AG04450 (cell line): ENCODE data around the gene LMNTD2. TPM values are rescaled to one million over a fixed set of nuclear protein-coding genes. Genes with fewer than 3 reads are reported as not detected.

Source experiments
- CTCF ChIA-PET: fragments of 300-600, 350-600 bp; formaldehyde crosslinking; extraction: SDS; loops from one replicate; lab custom pipeline; 2022; ENCODE audit warnings: antibody characterized with exemption, inconsistent platforms; lab: Charles Lee
- POLR2A ChIA-PET: fragments of 350-600 bp; formaldehyde crosslinking; extraction: SDS; loops from one replicate; lab custom pipeline; 2021; ENCODE audit warnings: antibody characterized with exemption, inconsistent platforms; lab: Yijun Ruan, JAX
- DNase-seq: peaks from one replicate; pipeline ENCODE4 v3.0.0-alpha.2; 2011; ENCODE audit warnings: low read depth, low spot score
- H3K27ac ChIP-seq: one replicate; pipeline ENCODE4 v1.5.1; 2012; ENCODE audit warnings: low read depth, low read length, control low read depth
- H3K27me3 ChIP-seq: one replicate; pipeline ENCODE4 v1.6.0; 2012; ENCODE audit warnings: low read length; ENCODE audit not compliant: control insufficient read depth, insufficient read depth
- H3K4me3 ChIP-seq: 2 replicates; pipeline ENCODE4 v1.5.1; 2011; ENCODE audit warnings: mild to moderate bottlenecking, low read depth, low read length, control low read depth
- H3K9me3 ChIP-seq: 2 replicates; pipeline ENCODE4 v1.5.1; 2012; ENCODE audit warnings: low read length; ENCODE audit not compliant: control insufficient read depth, insufficient read depth
- CTCF ChIP-seq: IDR thresholded peaks from 2 replicates; pipeline ENCODE4 v1.5.1; 2011; ENCODE audit warnings: low read depth, low read length, control low read depth, inconsistent platforms
- polyA plus RNA-seq: library from polyadenylated mRNA; depleted of rRNA; stranded (reverse); fragments of >200 nt; gene quantifications from 2 replicates; pipeline ENCODE4 v1.2.3, GENCODE V29; 2011

Gene LMNTD2
- polyA plus RNA-seq, 1 experiment = 0.32 TPM

- peak overlapping the region; percentile 73 for H3K4me3 ChIP-seq
- no peak for TF ChIP-seq CTCF
- H3K9me3 ChIP-seq = no peaks in the 10 kb centered on the region; the same call in 1 of the 2 replicates
- no peak for DNase-seq
- POLR2A ChIA-PET = interaction anchor here (1.9 kb wide), 1 partner anchor 41 kb away, joined by 13 read pairs; the partner anchor contains the start of gene PHRF1
- H3K27ac ChIP-seq = no peak overlapping the region
- no peaks in the 10 kb centered on the region for H3K27me3 ChIP-seq
- CTCF ChIA-PET = interaction anchor here (0.6 to 1.0 kb wide), 3 partner anchors 15 to 166 kb away, joined by 3 to 4 read pairs (median 3); no protein-coding TSS in a partner anchor
Observed at GRCh38 chr11:534396-535209, 25.9 kb downstream of the LMNTD2 start.

GRCh38 chr11:533586-534395, 26.7 kb downstream of the LMNTD2 start:
- TF ChIP-seq CTCF = no peak
- no peaks in the 10 kb centered on the region; the same call in 1 of the 2 replicates for H3K9me3 ChIP-seq

GRCh38 chr11:532986-533585, 27.5 kb downstream of the LMNTD2 start:
- CTCF ChIA-PET = interaction anchor here (0.6 to 1.2 kb wide), 3 partner anchors 14 to 20 kb away, joined by 3 to 8 read pairs (median 5); no protein-coding TSS in a partner anchor
- POLR2A ChIA-PET = interaction anchor here (0.6 kb wide), 1 partner anchor 24 kb away, joined by 3 read pairs; no protein-coding TSS in a partner anchor
- no peak for DNase-seq

More at GRCh38 chr11:533586-534395, 26.7 kb downstream of the LMNTD2 start:
- no peak for DNase-seq
- POLR2A ChIA-PET = no interaction called here
- Histone ChIP-seq H3K27me3 (no peaks in the 10 kb centered on the region), H3K27ac (no peak overlapping the region), H3K4me3 (peak overlapping the region; percentile 73)
- CTCF ChIA-PET = interaction anchor here (0.7 kb wide), 1 partner anchor 15 kb away, joined by 3 read pairs; no protein-coding TSS in a partner anchor

GRCh38 chr11:532527-532985, 28.0 kb downstream of the LMNTD2 start:
- CTCF ChIA-PET = interaction anchor here (0.6 to 1.2 kb wide), 2 partner anchors 13 to 19 kb away, joined by 5 to 8 read pairs; no protein-coding TSS in a partner anchor
- POLR2A ChIA-PET = interaction anchor here (0.6 kb wide), 1 partner anchor 23 kb away, joined by 3 read pairs; no protein-coding TSS in a partner anchor

More at GRCh38 chr11:532986-533585, 27.5 kb downstream of the LMNTD2 start:
- TF ChIP-seq CTCF = no peak
- no peaks in the 10 kb centered on the region for H3K27me3 ChIP-seq
- no peak overlapping the region for H3K27ac ChIP-seq
- no peak overlapping the region for H3K4me3 ChIP-seq
- no peaks in the 10 kb centered on the region; the same call in 1 of the 2 replicates for H3K9me3 ChIP-seq

More at GRCh38 chr11:532527-532985, 28.0 kb downstream of the LMNTD2 start:
- no peaks in the 10 kb centered on the region; the same call in 1 of the 2 replicates for H3K9me3 ChIP-seq
- no peaks in the 10 kb centered on the region for H3K27me3 ChIP-seq
- no peak overlapping the region for H3K27ac ChIP-seq
- no peak for DNase-seq
- no peak overlapping the region for H3K4me3 ChIP-seq
- no peak for TF ChIP-seq CTCF
